SK-N-SH (cell line): ENCODE data around the gene MACROD2. TPM values are rescaled to one million over a fixed set of nuclear protein-coding genes. Genes with fewer than 3 reads are reported as not detected.
"Not testable (repeated sequence)": the region's sequence is repeated elsewhere in the genome, so short reads cannot be mapped to it uniquely, and the experiment has no call there.

Experiments used
- CTCF ChIA-PET: fragments of 300-600, 350-600 bp; formaldehyde crosslinking; extraction: SDS; loops from one replicate; lab custom pipeline; 2021; lab: Yijun Ruan, JAX
- POLR2A ChIA-PET: fragments of 350-600 bp; sonication (Branson Sonifier 250); formaldehyde crosslinking; extraction: SDS; loops from one replicate; lab custom pipeline; 2020; ENCODE audit warnings: antibody characterized with exemption, inconsistent platforms; lab: Yijun Ruan, JAX
- DNase-seq: peaks from one replicate; pipeline ENCODE4 v3.0.0; 2012
- H2AFZ ChIP-seq: fragments of 200-600 bp; sonication (generic); 2 replicates; pipeline ENCODE4 v1.8.1; 2016; ENCODE audit warnings: antibody characterized with exemption, mild to moderate bottlenecking, low read depth
- H3F3A ChIP-seq: fragments of 200-600 bp; sonication (generic); replicated peaks from 2 replicates; pipeline ENCODE3; 2016; ENCODE audit warnings: antibody characterized with exemption, mild to moderate bottlenecking; ENCODE audit not compliant: insufficient read depth
- H3K27ac ChIP-seq, 2 experiments: fragments of 200-500 bp in 1 of 2; fragments of 200-600 bp in 1 of 2; sonication (Bioruptor generic) in 1 of 2; sonication (generic), shearing (Covaris generic) in 1 of 2; 2 replicates each; pipeline versions ENCODE4 v1.5.1 to v1.6.1; 2014 to 2016; ENCODE audit warnings: low read depth in 2 of 2, inconsistent platforms in 1 of 2, low read length in 1 of 2, mild to moderate bottlenecking in 1 of 2, mixed read lengths in 1 of 2
- H3K27me3 ChIP-seq: fragments of 200-600 bp; sonication (generic), shearing (Covaris generic); 2 replicates; pipeline ENCODE4 v1.6.1; 2016; ENCODE audit warnings: mixed run types; ENCODE audit not compliant: insufficient read depth
- H3K36me3 ChIP-seq, 2 experiments: fragments of 200-500 bp in 1 of 2; fragments of 200-600 bp in 1 of 2; sonication (Bioruptor generic) in 1 of 2; sonication (generic) in 1 of 2; replicated peaks in 1 of 2; 2 replicates each; pipeline versions ENCODE3 to v1.5.1; 2014 to 2016; ENCODE audit warnings: low read length in 1 of 2, mild to moderate bottlenecking in 1 of 2; ENCODE audit not compliant: insufficient read depth in 2 of 2, control insufficient read depth in 1 of 2
- H3K4me1 ChIP-seq, 2 experiments: fragments of 200-500 bp in 1 of 2; fragments of 200-600 bp in 1 of 2; sonication (Bioruptor generic) in 1 of 2; sonication (generic), shearing (Covaris generic) in 1 of 2; 2 replicates each; pipeline versions ENCODE4 v1.5.1 to v1.6.1; 2014 to 2016; ENCODE audit warnings: low read depth in 1 of 2, low read length in 1 of 2, mixed run types in 1 of 2; ENCODE audit not compliant: insufficient read depth in 2 of 2, control insufficient read depth in 1 of 2
- H3K4me2 ChIP-seq: fragments of 200-600 bp; sonication (generic), shearing (Covaris generic); 2 replicates; pipeline ENCODE4 v1.6.1; 2017; ENCODE audit warnings: mixed run types
- H3K4me3 ChIP-seq, 2 experiments: fragments of 200-500 bp in 1 of 2; fragments of 200-600 bp in 1 of 2; sonication (Bioruptor generic) in 1 of 2; sonication (generic), shearing (Covaris generic) in 1 of 2; 2 replicates each; pipeline versions ENCODE4 v1.5.1 to v1.8.1; 2014 to 2016; ENCODE audit warnings: low read depth in 2 of 2, inconsistent platforms in 1 of 2, low read length in 1 of 2, mild to moderate bottlenecking in 1 of 2, mixed read lengths in 1 of 2, moderate library complexity in 1 of 2
- H3K79me2 ChIP-seq: fragments of 200-600 bp; sonication (generic); 2 replicates; pipeline ENCODE4 v1.8.1; 2017; ENCODE audit warnings: mild to moderate bottlenecking; ENCODE audit not compliant: insufficient read depth
- H3K9ac ChIP-seq: fragments of 200-600 bp; sonication (generic); 2 replicates; pipeline ENCODE4 v1.6.1; 2017; ENCODE audit warnings: mixed run types
- H3K9me2 ChIP-seq: fragments of 200-600 bp; sonication (generic); 2 replicates; pipeline ENCODE4 v1.6.1; 2017; ENCODE audit warnings: mixed run types
- H3K9me3 ChIP-seq: fragments of 200-600 bp; sonication (generic); 2 replicates; pipeline ENCODE4 v1.6.1; 2017; ENCODE audit warnings: mixed run types, mild to moderate bottlenecking, moderate library complexity
- H4K20me1 ChIP-seq: fragments of 200-600 bp; sonication (generic); 2 replicates; pipeline ENCODE4 v1.6.1; 2017; ENCODE audit warnings: mild to moderate bottlenecking, mixed run types; ENCODE audit not compliant: insufficient read depth
- FOSL2 ChIP-seq: IDR thresholded peaks from 2 replicates; pipeline ENCODE4 v1.4.0; 2012; ENCODE audit warnings: low read depth, mild to moderate bottlenecking, moderate library complexity, borderline replicate concordance
- FOXJ3 ChIP-seq: sonication (generic); formaldehyde crosslinking; IDR thresholded peaks from 2 replicates; pipeline ENCODE4 v1.5.1; 2020; ENCODE audit warnings: mild to moderate bottlenecking, missing genetic modification reagents
- GABPA ChIP-seq: IDR thresholded peaks from 2 replicates; pipeline ENCODE4 v1.4.0; 2012; ENCODE audit warnings: low read depth, mild to moderate bottlenecking
- GATA2 ChIP-seq: sonication (generic); formaldehyde crosslinking; IDR thresholded peaks from 2 replicates; pipeline ENCODE4 v1.5.0; 2020; ENCODE audit warnings: mild to moderate bottlenecking, missing genetic modification reagents
- TAF1 ChIP-seq: IDR thresholded peaks from 2 replicates; pipeline ENCODE4 v1.6.1; 2012; ENCODE audit warnings: low read depth, mild to moderate bottlenecking, low read length, moderate library complexity, borderline replicate concordance
- WGBS: methylation state at CpG from one replicate; pipeline ENCODE4 v1.1.6; 2017; ENCODE audit warnings: low lambda C conversion rate; 5-methylcytosine and 5-hydroxymethylcytosine counted together
- polyA plus RNA-seq, 3 experiments: library from polyadenylated mRNA; depleted of rRNA; stranded (reverse); fragments of >200 nt; gene quantifications; 2 replicates each; pipeline ENCODE4 v1.2.3, GENCODE V29; 2012
- TF ChIP-seq, protein P1 (sequence below): fragments of 150-350 bp; IDR thresholded peaks from 2 replicates; pipeline ENCODE4 v1.6.1; 2016; ENCODE audit warnings: mild to moderate bottlenecking, low read depth, low read length
- TF ChIP-seq, protein P2 (sequence below): IDR thresholded peaks from 2 replicates; pipeline ENCODE4 v1.4.0; 2012; ENCODE audit warnings: low read depth, borderline replicate concordance

MACROD2 gene
- polyA plus RNA-seq, 1 of the 3 experiments (the other 2 are of a cell fraction), result 0.33 TPM

DNA sequence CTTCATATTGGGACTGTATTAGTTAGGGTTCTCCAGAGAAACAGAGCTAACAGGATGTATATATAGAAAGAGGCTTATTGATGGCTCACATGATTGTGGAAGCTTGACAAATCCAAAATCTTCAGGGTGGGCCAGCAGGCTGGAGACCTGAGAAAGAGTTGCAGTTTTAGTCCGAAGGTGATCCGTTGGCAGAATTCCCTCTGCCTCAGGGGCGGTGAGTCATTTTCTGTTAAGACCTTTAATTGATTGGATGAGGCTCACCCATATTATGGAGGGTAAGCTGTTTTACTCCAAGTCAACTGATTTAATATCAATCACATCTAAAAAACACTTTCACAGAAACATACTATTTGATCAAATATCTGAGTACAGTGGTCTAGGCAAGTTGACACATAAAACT is 228.5 kb downstream of the MACROD2 start:
- no peaks in the 10 kb centered on the region for H3K9me3 ChIP-seq
- POLR2A ChIA-PET, result no interaction called here
- TF ChIP-seq GATA2 (no peak), GABPA (no peak), FOSL2 (no peak), TAF1 (no peak), FOXJ3 (CRISPR knock-in tag) (no peak)
- TF ChIP-seq, protein P1, sequence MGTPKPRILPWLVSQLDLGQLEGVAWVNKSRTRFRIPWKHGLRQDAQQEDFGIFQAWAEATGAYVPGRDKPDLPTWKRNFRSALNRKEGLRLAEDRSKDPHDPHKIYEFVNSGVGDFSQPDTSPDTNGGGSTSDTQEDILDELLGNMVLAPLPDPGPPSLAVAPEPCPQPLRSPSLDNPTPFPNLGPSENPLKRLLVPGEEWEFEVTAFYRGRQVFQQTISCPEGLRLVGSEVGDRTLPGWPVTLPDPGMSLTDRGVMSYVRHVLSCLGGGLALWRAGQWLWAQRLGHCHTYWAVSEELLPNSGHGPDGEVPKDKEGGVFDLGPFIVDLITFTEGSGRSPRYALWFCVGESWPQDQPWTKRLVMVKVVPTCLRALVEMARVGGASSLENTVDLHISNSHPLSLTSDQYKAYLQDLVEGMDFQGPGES, result no peak
- TF ChIP-seq, protein P2, sequence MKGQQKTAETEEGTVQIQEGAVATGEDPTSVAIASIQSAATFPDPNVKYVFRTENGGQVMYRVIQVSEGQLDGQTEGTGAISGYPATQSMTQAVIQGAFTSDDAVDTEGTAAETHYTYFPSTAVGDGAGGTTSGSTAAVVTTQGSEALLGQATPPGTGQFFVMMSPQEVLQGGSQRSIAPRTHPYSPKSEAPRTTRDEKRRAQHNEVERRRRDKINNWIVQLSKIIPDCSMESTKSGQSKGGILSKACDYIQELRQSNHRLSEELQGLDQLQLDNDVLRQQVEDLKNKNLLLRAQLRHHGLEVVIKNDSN, result no peak
- TF ChIP-seq, all 33 proteins: peak for 0
- H3K4me1 ChIP-seq, result no peaks in the 10 kb centered on the region; a peak in 2 of 4 replicates
- no peaks in the 10 kb centered on the region for H3K79me2 ChIP-seq
- H2AFZ ChIP-seq, result no peak overlapping the region; the same call in 1 of the 2 replicates
- no peaks in the 10 kb centered on the region for H4K20me1 ChIP-seq
- H3K9ac ChIP-seq, result no peak overlapping the region
- whole genome bisulfite sequencing, result 93% methylated on average over 3 of the region's 3 CpGs
- no peak overlapping the region for H3K27ac ChIP-seq
- no peak for DNase-seq
- H3K4me3 ChIP-seq, result no peak overlapping the region
- no peaks in the 10 kb centered on the region for H3K36me3 ChIP-seq
- H3F3A ChIP-seq, result no peaks in the 10 kb centered on the region
- no peak overlapping the region for H3K4me2 ChIP-seq
- CTCF ChIA-PET, result no interaction called here
- H3K27me3 ChIP-seq, result no peaks in the 10 kb centered on the region
- H3K9me2 ChIP-seq, result no peaks in the 10 kb centered on the region

DNA sequence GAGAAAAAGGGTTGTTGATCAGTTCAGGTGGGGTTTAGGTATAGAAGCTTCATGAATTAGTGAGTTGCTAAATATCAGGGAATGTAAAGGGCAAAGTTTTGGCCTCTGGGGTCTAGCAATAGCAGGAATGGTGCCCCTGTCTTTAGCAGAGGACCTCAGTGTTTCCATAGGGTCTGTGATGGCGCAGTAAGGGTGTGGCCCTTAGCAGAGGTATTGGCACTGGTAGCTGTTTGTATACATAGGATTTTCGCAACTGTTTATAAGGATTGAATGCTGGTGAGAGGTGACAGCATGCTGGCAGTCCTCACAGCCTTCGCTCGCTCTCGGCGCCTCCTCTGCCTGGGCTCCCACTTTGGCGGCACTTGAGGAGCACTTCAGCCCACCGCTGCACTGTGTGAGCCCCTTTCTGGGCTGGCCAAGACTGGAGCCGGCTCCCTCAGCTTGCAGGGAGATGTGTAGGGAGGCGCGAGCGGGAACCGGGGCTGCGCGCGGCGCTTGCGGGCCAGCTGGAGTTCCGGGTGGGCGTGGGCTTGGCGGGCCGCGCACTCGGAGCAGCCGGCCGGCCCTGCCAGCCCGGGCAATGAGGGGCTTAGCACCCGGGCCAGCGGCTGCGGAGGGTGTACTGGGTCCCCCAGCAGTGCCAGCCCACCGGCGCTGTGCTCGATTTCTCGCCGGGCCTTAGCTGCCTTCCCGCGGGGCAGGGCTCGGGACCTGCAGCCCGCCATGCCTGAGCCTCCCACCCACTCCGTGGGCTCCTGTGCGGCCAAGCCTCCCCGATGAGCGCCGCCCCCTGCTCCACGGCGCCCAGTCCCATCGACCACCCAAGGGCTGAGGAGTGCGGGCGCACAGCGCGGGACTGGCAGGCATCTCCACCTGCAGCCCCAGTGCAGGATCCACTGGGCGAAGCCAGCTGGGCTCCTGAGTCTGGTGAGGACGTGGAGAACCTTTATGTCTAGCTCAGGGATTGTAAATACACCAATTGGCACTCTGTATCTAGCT is 231.0 kb downstream of the MACROD2 start:
- H3K9ac ChIP-seq, H3K9me3 ChIP-seq, H3F3A ChIP-seq, H3K4me1 ChIP-seq, H3K4me2 ChIP-seq, POLR2A ChIA-PET, H3K36me3 ChIP-seq, H3K27me3 ChIP-seq, H3K79me2 ChIP-seq, DNase-seq, H4K20me1 ChIP-seq, H3K27ac ChIP-seq, H3K9me2 ChIP-seq, H2AFZ ChIP-seq: not testable (repeated sequence)
- WGBS, result 61% methylated on average over 8 of the region's 53 CpGs
- CTCF ChIA-PET, result interaction anchor here (1.0 to 1.2 kb wide), 2 partner anchors 12 to 36 kb away, joined by 3 to 4 read pairs; no protein-coding TSS in a partner anchor
- peak overlapping the region in 1 of 2 experiments; percentile 14; a peak in 1 of 4 replicates for H3K4me3 ChIP-seq
